Aorta (tissue), 5 donors: ENCODE results near the gene ZNF646. TPM values are rescaled to one million over a fixed set of nuclear protein-coding genes. Genes with fewer than 3 reads are reported as not detected.

Experiments used
- ATAC-seq: fragments of 200-7000 bp; cut with Tn5 transposase; one replicate; pipeline ENCODE4 v1.9.1; 2022; ENCODE audit warnings: moderate library complexity; ENCODE audit not compliant: low FRiP score
- DNase-seq, 2 donors: peaks; one replicate each; pipeline ENCODE4 v3.0.0-alpha.2; 2020
- H3K27ac ChIP-seq, 2 donors: one replicate each; pipeline ENCODE4 v1.5.1; 2013; ENCODE audit warnings: low read length in 2 of 2, mild to moderate bottlenecking in 2 of 2, moderate library complexity in 2 of 2, control low read depth in 1 of 2, inconsistent platforms in 1 of 2, low read depth in 1 of 2
- H3K27me3 ChIP-seq, 2 donors: one replicate each; pipeline ENCODE4 v1.6.1; 2013; ENCODE audit warnings: control low read depth in 1 of 2, low read length in 1 of 2, mild to moderate bottlenecking in 1 of 2, moderate library complexity in 1 of 2; ENCODE audit not compliant: insufficient read depth in 2 of 2, control insufficient read depth in 1 of 2
- H3K36me3 ChIP-seq, 2 donors: one replicate each; pipeline ENCODE4 v1.6.1; 2013; ENCODE audit warnings: control low read depth in 1 of 2, low read length in 1 of 2, mild to moderate bottlenecking in 1 of 2; ENCODE audit not compliant: insufficient read depth in 2 of 2, control insufficient read depth in 1 of 2
- H3K4me1 ChIP-seq, 2 donors: one replicate each; pipeline ENCODE4 v1.6.1; 2013; ENCODE audit warnings: low read length in 2 of 2, control low read depth in 1 of 2, mild to moderate bottlenecking in 1 of 2, moderate library complexity in 1 of 2; ENCODE audit not compliant: insufficient read depth in 2 of 2, control insufficient read depth in 1 of 2
- H3K4me3 ChIP-seq, 2 donors: one replicate each; pipeline ENCODE4 v1.5.1; 2013; ENCODE audit warnings: low read length in 2 of 2, control low read depth in 1 of 2, mild to moderate bottlenecking in 1 of 2
- H3K9me3 ChIP-seq: one replicate; pipeline ENCODE4 v1.6.1; 2013; ENCODE audit warnings: mild to moderate bottlenecking, low read length; ENCODE audit not compliant: control insufficient read depth
- WGBS, 2 donors: extraction: QIAGEN DNeasy Blood & Tissue Kit; methylation state at CpG; one replicate each; pipeline ENCODE4 v1.1.7; 2013; 5-methylcytosine and 5-hydroxymethylcytosine counted together
- intact Hi-C, 2 donors: fragments of 100-400 bp; cut with DNase I; formaldehyde crosslinking; loops; one replicate each; pipeline versions ENCODE4 v1.14.2 to v1.15.0; 2022
- polyA plus RNA-seq, 2 donors: library from polyadenylated mRNA; stranded (reverse); fragments of 200-250 nt; gene quantifications; one replicate each; pipeline ENCODE4 v1.2.3, GENCODE V29; 2013
- total RNA-seq, 2 donors: library from RNA; stranded (reverse); fragmentation: NEBNext Ultra II Directional; extraction: Animal tissue kit (Norgen Biotek cat#: 25700); gene quantifications; one replicate each; pipeline ENCODE4 v1.2.1, GENCODE V29; 2021
- donor health status: healthy with polysubstance abuse.
- donor health status: Bipolar disorder and iron deficiency.
- donor health status: DM: no; HTN: no; CAD: no.
- donor health status: DM: no; HTN: no; CAD: no.
- donor health status: DM: yes; HTN: yes; CAD: no.

Gene ZNF646
- total and polyA plus RNA-seq, 4 donors, result 1.6 to 15.0 (median 8.6) TPM

DNA sequence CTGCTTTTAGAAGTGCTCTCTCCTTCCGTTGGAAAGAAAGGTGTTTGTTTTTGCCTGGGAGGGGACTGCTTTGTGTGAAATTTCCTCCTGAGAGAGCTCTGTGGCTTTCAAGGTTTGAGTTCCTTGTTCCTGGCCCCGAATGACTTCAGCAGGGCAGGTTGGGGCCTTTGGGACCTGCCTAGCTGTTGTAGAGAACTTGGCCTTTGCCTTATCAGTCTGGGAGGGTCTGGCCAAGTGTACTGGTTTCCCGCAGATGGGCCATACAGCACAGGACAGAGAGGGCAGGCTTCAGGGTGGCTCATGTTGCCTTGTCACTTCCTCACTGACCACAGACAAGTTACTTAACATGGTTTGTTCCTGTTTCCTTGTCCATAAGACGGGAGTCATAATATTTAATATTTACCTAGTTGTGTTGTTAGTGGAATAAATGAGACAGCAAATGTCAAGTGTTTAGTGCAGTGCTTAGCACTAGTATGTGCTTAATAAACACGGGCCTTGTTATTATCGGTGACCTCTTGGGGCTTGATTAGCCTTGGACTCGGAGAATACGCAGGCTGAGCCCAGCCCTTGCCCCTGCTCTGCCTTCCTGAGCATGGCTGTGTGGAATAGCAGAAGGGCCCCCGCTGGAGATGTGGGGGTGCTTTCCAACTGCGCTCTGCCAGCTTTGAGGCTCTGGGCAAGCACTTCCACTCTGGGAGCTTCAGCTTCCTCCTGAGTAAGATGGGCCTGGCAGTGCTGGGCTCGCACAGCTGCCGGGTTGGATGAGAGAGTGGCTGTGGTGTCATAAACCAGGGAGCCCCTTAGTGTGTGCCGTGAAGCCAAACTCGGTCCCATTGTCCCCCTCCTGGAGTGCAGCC, 54.7 kb downstream of the ZNF646 start:
- WGBS, 2 donors, result 80 to 83% methylated on average over 14 of the region's 14 CpGs
- Histone ChIP-seq H3K27ac (no peak overlapping the region), H3K4me1 (no peaks in the 10 kb centered on the region), H3K4me3 (no peak overlapping the region), H3K9me3 (no peaks in the 10 kb centered on the region), H3K36me3 (peaks cover 0 to 8% of the 10 kb centered on the region in 2 donors), H3K27me3 (no peaks in the 10 kb centered on the region)
- peak in 1 of 2 donors; percentile 70 for DNase-seq
- ATAC-seq, result peak; percentile 45
- intact Hi-C loops, result no loop called here

DNA sequence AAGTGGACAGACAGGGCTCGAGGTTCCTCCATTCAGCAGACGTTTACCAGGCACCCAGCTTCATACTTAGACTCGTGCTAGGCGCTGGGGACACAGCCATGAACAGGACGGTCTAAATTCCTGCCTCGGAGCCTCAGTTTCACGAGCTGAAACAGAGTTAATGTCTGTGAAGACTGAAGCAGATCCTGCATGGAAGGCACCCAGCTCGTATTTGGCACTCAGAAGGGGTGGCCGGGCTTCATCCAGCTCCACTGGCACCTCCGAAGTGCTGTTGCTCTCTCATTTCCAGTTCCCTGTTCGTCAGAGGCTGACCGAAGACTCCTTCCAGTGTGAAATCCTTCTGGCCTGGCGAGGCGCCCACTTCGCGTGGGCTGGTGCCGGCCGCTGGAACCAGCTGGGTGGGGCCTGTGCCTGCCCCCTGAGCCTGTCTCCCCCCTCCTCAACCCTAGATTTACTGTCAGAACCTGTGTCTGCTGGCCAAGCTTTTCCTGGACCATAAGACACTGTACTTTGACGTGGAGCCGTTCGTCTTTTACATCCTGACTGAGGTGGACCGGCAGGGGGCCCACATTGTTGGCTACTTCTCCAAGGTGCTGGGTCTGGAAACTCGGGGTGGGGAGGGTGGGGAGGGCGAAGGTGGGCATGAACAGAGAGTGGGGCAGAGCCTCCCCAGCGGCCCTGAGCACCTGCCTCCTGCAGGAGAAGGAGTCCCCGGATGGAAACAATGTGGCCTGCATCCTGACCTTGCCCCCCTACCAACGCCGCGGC, 55.5 kb downstream of the ZNF646 start:
- DNase-seq, result peak; percentile 83 to 87
- Histone ChIP-seq H3K9me3 (no peaks in the 10 kb centered on the region), H3K27me3 (no peaks in the 10 kb centered on the region), H3K36me3 (peaks cover 0 to 8% of the 10 kb centered on the region in 2 donors), H3K4me1 (no peaks in the 10 kb centered on the region), H3K27ac (no peak overlapping the region), H3K4me3 (no peak overlapping the region)
- no peak for ATAC-seq
- intact Hi-C loops, result no loop called here
- 62 to 63% methylated on average over 28 to 29 of the region's 29 CpGs for WGBS, 2 donors

GRCh38 chr16:31130336-31130891, 56.2 kb downstream of the ZNF646 start:
- 87 to 89% methylated on average over 10 of the region's 10 CpGs for WGBS, 2 donors

DNA sequence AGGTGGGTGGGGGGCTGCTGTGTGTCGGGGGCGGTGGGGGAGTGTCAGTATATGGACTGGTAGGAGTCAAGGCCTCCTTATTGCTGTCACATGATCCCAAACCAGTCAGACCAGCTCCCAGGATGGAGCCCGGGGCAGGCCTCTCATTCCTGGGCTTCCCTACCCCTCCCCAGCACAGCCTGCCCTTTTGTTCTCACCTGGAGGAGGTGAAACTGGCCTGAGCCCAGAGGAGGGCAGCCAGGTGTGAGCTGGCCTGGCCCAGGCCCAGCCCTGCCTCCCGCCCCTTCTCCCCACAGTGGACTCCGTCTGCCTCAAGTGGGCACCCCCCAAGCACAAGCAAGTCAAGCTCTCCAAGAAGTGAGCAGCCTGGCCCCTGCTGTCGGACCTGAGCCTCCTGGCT, 56.7 kb downstream of the ZNF646 start:
- Histone ChIP-seq H3K27me3 (no peaks in the 10 kb centered on the region), H3K9me3 (no peaks in the 10 kb centered on the region), H3K36me3 (peaks cover 0 to 8% of the 10 kb centered on the region in 2 donors), H3K4me3 (no peak overlapping the region), H3K4me1 (no peaks in the 10 kb centered on the region), H3K27ac (no peak overlapping the region)
- no peak for DNase-seq
- 64 to 68% methylated on average over 6 of the region's 6 CpGs for WGBS, 2 donors
- intact Hi-C loops, result no loop called here
- no peak for ATAC-seq

More at GRCh38 chr16:31130336-31130891, 56.2 kb downstream of the ZNF646 start:
- Histone ChIP-seq H3K4me1 (no peaks in the 10 kb centered on the region), H3K4me3 (no peak overlapping the region), H3K27ac (no peak overlapping the region), H3K27me3 (no peaks in the 10 kb centered on the region), H3K36me3 (peaks cover 0 to 8% of the 10 kb centered on the region in 2 donors), H3K9me3 (no peaks in the 10 kb centered on the region)
- ATAC-seq (no peak), DNase-seq (no peak)
- intact Hi-C loops, result no loop called here

DNA sequence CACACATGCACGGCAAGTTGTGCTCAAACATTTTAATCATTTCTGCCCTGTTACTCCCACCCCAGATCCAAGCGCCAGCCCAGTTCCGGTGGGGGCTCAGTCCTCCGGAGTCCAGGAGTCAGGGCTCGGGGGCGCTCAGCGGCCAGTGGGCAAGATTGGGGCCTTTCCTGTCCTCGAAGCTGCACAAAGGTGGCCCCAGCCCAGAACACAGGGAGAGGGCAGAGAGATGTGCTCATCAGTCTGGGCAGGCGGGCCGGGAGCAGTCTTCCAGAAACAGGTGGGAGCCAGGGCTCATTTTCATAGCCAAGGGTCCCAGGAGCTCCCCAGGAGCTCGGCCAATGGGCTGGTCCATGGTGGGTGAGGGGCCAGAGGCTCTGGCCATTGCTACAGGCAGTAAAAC, 57.2 kb downstream of the ZNF646 start:
- H3K27me3 ChIP-seq, result no peaks in the 10 kb centered on the region
- no peak overlapping the region for H3K4me3 ChIP-seq
- H3K9me3 ChIP-seq, result no peaks in the 10 kb centered on the region
- ATAC-seq, result no peak
- peaks cover 0 to 8% of the 10 kb centered on the region in 2 donors for H3K36me3 ChIP-seq
- H3K4me1 ChIP-seq, result no peaks in the 10 kb centered on the region
- no peak for DNase-seq
- intact Hi-C loops, result no loop called here
- H3K27ac ChIP-seq, result no peak overlapping the region
- 91% methylated on average over 11 of the region's 11 CpGs for WGBS, 2 donors

- no peak for ATAC-seq
- 83 to 91% methylated on average over 5 of the region's 5 CpGs for WGBS, 2 donors
- Histone ChIP-seq H3K36me3 (peaks cover 0 to 8% of the 10 kb centered on the region in 2 donors), H3K9me3 (no peaks in the 10 kb centered on the region), H3K4me3 (no peak overlapping the region), H3K4me1 (no peaks in the 10 kb centered on the region), H3K27me3 (no peaks in the 10 kb centered on the region), H3K27ac (no peak overlapping the region)
- DNase-seq, result no peak
- intact Hi-C loops, result no loop called here
Measured at GRCh38 chr16:31131841-31132271, 57.6 kb downstream of the ZNF646 start.

DNA sequence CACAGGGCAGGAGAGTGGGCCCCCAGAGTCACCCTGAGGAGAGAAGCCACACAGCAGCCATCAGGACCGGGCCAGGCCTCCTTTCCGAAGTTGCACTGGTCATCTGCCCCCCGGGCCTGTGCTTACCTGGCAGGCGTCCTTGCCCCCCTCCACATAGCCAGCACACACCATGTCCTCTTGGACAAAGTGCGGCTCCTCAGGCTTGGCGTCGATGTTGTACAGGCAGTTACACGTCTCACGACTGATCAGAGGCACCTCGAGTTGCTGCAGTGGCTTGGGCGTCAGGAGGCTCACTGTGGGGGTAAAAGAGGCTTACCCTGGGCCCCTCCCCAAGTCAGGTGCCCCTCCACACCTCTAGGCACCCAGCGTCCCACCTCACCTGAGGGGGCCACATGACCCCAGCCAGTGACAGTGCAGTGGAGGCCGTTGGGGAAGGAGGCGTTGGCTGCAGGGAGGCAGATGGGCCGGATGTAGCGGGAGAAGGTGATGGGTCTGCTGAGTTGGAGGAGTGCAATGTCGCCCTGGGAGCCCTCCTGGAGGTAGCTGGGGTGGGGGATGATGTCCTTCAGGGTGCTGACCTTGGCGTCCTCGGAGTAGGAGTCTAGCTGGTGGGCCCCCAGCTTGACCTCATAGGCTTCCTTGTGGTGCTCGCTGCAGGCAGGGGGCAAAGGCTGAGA, 58.2 kb downstream of the ZNF646 start:
- intact Hi-C loops, result no loop called here
- DNase-seq, result no peak
- no peak for ATAC-seq
- WGBS, 2 donors, result 84 to 85% methylated on average over 20 of the region's 20 CpGs
- H3K9me3 ChIP-seq, result no peaks in the 10 kb centered on the region
- H3K27ac ChIP-seq, result no peak overlapping the region
- no peaks in the 10 kb centered on the region for H3K27me3 ChIP-seq
- peaks cover 0 to 6% of the 10 kb centered on the region in 2 donors for H3K36me3 ChIP-seq
- no peaks in the 10 kb centered on the region for H3K4me1 ChIP-seq
- H3K4me3 ChIP-seq, result no peak overlapping the region

DNA sequence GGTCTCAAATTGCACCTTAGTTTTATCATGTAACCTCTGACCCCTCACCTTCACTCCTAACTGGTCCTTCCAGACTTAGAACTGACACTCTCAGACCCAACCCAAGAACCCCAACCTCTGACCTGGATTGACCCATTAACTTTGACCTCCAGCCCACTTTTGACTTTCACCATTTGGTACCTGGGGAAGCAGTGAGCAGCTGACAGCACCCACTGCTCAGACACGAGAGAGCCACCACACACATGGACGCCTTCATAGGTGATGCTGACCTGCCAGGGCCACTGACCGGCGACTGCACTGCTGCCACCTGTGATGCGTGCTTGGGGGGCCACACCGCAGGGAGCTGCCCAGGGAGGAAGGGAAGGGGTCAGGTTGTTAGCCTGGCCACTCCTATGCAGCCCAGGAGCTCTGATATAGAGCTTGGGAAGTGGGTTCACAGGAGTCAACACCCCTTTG, 58.9 kb downstream of the ZNF646 start:
- WGBS, 2 donors, result 84 to 88% methylated on average over 6 of the region's 6 CpGs
- Histone ChIP-seq H3K4me1 (no peaks in the 10 kb centered on the region), H3K9me3 (no peaks in the 10 kb centered on the region), H3K4me3 (no peak overlapping the region), H3K27ac (no peak overlapping the region), H3K36me3 (peaks cover 0 to 6% of the 10 kb centered on the region in 2 donors), H3K27me3 (no peaks in the 10 kb centered on the region)
- no peak for ATAC-seq
- no peak for DNase-seq
- intact Hi-C loops, result no loop called here
